Neural crest cell (in vitro differentiated cells): Measurements from ENCODE around the gene SLC36A2. TPM values are rescaled to one million over a fixed set of nuclear protein-coding genes. Genes with fewer than 3 reads are reported as not detected.

ENCODE experiments used
- DNase-seq: peaks from one replicate; pipeline ENCODE4 v3.0.0; 2021; ENCODE audit warnings: low read depth, mixed read lengths, low spot score
- H3K27ac Mint-ChIP-seq: one replicate; pipeline ENCODE4 v1.8.0; 2021; ENCODE audit warnings: mild to moderate bottlenecking, mixed read lengths; ENCODE audit not compliant: unreplicated experiment
- H3K27me3 Mint-ChIP-seq: 2 replicates; pipeline ENCODE4 v1.8.0; 2021; ENCODE audit warnings: low read depth, mild to moderate bottlenecking, mixed read lengths
- H3K36me3 Mint-ChIP-seq: 2 replicates; pipeline ENCODE4 v1.8.0; 2021; ENCODE audit warnings: low read depth, mild to moderate bottlenecking, mixed read lengths
- H3K4me1 Mint-ChIP-seq: 2 replicates; pipeline ENCODE4 v1.8.0; 2021; ENCODE audit warnings: mixed read lengths
- H3K4me3 Mint-ChIP-seq: one replicate; pipeline ENCODE4 v1.8.0; 2021; ENCODE audit warnings: mild to moderate bottlenecking, mixed read lengths
- H3K9me3 Mint-ChIP-seq: 2 replicates; pipeline ENCODE4 v1.8.0; 2021; ENCODE audit warnings: mixed read lengths
- total RNA-seq: library from RNA; stranded (reverse); gene quantifications from 2 replicates; pipeline ENCODE4 v1.2.1, GENCODE V29; 2021
- TF ChIP-seq, protein P1 (sequence below): fragments of 200-600 bp; sonication (generic); conservative IDR thresholded peaks from 2 replicates; pipeline ENCODE4 v1.5.0; 2021; ENCODE audit warnings: antibody characterized with exemption, mild to moderate bottlenecking

SLC36A2 gene
- total RNA-seq, 1 donor from 2014 or later: not detected

- DNase-seq: no peak
- Mint-ChIP-seq H3K9me3 (peaks cover 4% of the 10 kb centered on the region), H3K4me3 (no peak overlapping the region), H3K36me3 (no peaks in the 10 kb centered on the region), H3K4me1 (peaks cover 3% of the 10 kb centered on the region), H3K27me3 (peaks cover 7% of the 10 kb centered on the region), H3K27ac (no peak overlapping the region)
- TF ChIP-seq, protein P1, sequence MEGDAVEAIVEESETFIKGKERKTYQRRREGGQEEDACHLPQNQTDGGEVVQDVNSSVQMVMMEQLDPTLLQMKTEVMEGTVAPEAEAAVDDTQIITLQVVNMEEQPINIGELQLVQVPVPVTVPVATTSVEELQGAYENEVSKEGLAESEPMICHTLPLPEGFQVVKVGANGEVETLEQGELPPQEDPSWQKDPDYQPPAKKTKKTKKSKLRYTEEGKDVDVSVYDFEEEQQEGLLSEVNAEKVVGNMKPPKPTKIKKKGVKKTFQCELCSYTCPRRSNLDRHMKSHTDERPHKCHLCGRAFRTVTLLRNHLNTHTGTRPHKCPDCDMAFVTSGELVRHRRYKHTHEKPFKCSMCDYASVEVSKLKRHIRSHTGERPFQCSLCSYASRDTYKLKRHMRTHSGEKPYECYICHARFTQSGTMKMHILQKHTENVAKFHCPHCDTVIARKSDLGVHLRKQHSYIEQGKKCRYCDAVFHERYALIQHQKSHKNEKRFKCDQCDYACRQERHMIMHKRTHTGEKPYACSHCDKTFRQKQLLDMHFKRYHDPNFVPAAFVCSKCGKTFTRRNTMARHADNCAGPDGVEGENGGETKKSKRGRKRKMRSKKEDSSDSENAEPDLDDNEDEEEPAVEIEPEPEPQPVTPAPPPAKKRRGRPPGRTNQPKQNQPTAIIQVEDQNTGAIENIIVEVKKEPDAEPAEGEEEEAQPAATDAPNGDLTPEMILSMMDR: no peak
Observed at GRCh38 chr5:151295138-151295537, 52.2 kb downstream of the SLC36A2 start.

DNA sequence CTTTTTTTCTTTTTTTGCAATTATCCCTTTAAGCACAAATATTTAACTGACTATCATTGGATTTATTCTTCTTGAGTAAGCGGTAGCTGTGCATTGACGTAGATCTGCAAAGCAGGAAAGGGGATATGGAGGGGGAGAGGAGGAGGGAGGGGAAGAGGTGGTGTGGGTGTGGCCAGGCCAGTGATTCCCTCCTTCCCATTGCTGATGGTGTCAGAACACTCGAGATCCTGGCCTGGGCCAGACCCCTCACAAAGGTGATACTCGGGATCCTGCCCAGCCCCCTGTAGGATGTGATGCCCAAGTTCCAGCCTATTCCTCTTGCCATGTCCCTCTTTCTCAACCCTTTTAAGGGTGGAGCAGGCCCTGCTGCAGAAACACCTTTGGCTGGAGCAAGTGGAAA is 53.7 kb downstream of the SLC36A2 start:
- no peak overlapping the region for H3K4me3 Mint-ChIP-seq
- H3K27me3 Mint-ChIP-seq: peaks cover 4% of the 10 kb centered on the region
- H3K4me1 Mint-ChIP-seq: peaks cover 3% of the 10 kb centered on the region
- no peak for DNase-seq
- TF ChIP-seq, protein P1: no peak
- H3K27ac Mint-ChIP-seq: no peak overlapping the region
- H3K9me3 Mint-ChIP-seq: peaks cover 4% of the 10 kb centered on the region
- H3K36me3 Mint-ChIP-seq: no peaks in the 10 kb centered on the region

DNA sequence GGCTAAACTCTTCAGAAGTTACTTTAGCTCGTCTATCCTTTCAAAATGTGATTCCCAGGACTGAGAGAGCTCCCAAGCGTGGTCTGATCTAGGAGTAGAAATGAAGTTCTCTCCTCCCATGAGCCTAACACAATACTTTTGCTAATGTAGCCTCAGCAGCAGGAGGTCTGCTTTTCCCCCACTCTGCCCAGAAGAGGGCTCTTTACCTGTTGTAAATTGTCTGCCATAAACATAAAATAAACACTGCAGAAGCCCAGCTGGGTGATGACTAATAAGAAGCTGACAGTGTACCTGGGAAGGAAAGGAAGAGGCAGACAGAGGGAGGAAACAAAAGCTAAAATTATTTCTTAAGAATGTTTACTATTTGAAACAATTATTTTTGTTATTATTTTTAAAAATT is 59.2 kb downstream of the SLC36A2 start:
- no peaks in the 10 kb centered on the region for H3K36me3 Mint-ChIP-seq
- no peaks in the 10 kb centered on the region for H3K4me1 Mint-ChIP-seq
- DNase-seq: no peak
- H3K27me3 Mint-ChIP-seq: peaks cover 4% of the 10 kb centered on the region
- TF ChIP-seq, protein P1: no peak
- peaks cover 4% of the 10 kb centered on the region for H3K9me3 Mint-ChIP-seq
- H3K4me3 Mint-ChIP-seq: no peak overlapping the region
- H3K27ac Mint-ChIP-seq: no peak overlapping the region

GRCh38 chr5:151286246-151286645 is 61.1 kb downstream of the SLC36A2 start:
- Mint-ChIP-seq H3K9me3 (peaks cover 1% of the 10 kb centered on the region), H3K4me3 (no peak overlapping the region), H3K36me3 (no peaks in the 10 kb centered on the region), H3K27ac (no peak overlapping the region), H3K27me3 (peaks cover 4% of the 10 kb centered on the region), H3K4me1 (no peaks in the 10 kb centered on the region)
- TF ChIP-seq, protein P1: no peak
- no peak for DNase-seq

- Mint-ChIP-seq H3K27ac (no peak overlapping the region), H3K4me3 (no peak overlapping the region), H3K36me3 (no peaks in the 10 kb centered on the region), H3K4me1 (no peaks in the 10 kb centered on the region), H3K9me3 (no peaks in the 10 kb centered on the region), H3K27me3 (peaks cover 4% of the 10 kb centered on the region)
- TF ChIP-seq, protein P1: no peak
- no peak for DNase-seq
Observed at GRCh38 chr5:151285683-151286082, 61.7 kb downstream of the SLC36A2 start.
